HG02852 (cell line): ENCODE results near the gene IL19.

Experiments
- ATAC-seq: cut with Tn5 transposase; IDR thresholded peaks from one replicate; pipeline ENCODE4 v1.9.1; 2021; ENCODE audit warnings: mild to moderate bottlenecking, moderate library complexity; ENCODE audit not compliant: unreplicated experiment

The IL19 gene, protein sequence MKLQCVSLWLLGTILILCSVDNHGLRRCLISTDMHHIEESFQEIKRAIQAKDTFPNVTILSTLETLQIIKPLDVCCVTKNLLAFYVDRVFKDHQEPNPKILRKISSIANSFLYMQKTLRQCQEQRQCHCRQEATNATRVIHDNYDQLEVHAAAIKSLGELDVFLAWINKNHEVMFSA

GRCh38 chr1:206770531-206771337 is at the start of gene IL19:
Gene IL19, plus strand, starts transcription at chr1:206770773. Its CDS starts 65,890 bp downstream, at chr1:206836663.
- peak; percentile 27 for ATAC-seq

GRCh38 chr1:206721454-206721853 is 49.1 kb upstream of the IL19 start:
- ATAC-seq = no peak

- no peak for ATAC-seq
Measured at GRCh38 chr1:206722751-206723461, 47.7 kb upstream of the IL19 start.

- no peak for ATAC-seq
Measured at GRCh38 chr1:206723462-206723804, 47.1 kb upstream of the IL19 start.

DNA sequence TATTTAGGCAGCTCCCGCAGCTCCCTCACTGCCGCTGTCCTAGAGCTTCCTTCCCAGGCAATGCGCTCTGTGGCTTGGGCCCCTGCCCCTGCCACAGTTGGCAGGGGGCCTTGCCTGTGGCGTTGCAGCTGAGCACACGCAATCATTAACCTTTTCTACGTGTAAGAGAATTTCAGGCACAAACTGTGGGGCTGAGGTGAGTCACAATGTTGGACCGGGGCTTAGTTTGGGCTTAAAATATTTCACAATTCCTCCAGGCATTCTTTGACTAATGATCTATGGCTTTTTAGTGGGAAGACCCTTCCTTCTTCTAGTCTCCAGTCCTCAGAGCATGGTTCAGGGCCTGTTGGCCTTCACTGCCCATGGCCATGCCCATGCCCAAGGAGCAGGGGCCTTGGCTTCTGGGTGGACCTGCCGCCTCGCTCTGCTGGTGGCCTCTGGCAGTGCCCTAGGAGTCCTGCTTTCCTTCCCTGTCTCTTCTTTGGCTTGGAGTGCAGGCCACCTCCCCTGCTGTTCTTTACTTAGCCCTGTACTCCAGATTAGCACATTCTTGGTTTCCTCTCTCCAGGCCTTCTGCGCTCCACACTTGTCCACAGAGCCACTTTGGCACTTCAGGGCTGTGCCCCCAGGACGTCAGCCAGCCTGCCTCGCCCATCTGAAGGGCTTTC is 46.6 kb upstream of the IL19 start:
- ATAC-seq = no peak

DNA sequence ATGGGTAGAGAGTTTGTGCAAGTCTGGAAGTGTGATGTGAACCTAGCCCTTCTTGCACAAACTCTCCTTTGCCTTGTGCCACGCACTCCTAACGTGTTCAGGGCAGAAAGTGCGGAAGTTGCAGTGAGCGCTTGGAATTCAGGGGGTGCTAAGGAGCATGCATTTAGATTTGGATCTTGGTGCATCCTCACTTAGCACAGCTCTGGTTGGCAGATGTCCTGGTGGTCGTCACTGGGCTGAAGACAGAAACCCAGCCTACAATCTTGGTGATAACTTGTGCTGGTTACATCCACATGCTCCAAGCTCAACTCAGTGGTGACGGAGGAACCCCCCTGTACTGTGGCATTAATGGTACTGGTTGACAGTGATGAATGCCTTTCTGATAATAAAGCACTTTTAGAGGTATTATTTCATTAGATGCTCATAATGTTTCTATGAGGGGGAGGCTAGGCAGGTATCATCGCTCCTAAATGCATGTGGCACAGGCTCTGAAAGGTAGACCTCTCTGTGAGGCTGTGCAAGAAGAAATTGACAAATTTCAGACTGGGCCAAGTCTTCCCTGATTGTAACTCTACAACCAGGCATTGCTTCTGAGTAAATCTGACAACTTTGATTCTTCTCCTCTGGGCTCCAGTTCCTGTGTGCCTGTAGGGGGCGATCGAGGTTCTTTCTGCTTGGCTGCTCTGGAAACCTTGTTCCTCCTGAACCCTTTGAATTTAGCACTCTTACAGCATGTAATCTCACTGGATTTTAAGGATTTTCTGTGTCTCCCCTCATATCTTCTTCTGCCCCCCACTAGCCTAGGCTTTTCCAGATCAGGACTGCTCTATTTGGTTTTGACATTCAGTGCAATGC is 45.2 kb upstream of the IL19 start:
- ATAC-seq = no peak

DNA sequence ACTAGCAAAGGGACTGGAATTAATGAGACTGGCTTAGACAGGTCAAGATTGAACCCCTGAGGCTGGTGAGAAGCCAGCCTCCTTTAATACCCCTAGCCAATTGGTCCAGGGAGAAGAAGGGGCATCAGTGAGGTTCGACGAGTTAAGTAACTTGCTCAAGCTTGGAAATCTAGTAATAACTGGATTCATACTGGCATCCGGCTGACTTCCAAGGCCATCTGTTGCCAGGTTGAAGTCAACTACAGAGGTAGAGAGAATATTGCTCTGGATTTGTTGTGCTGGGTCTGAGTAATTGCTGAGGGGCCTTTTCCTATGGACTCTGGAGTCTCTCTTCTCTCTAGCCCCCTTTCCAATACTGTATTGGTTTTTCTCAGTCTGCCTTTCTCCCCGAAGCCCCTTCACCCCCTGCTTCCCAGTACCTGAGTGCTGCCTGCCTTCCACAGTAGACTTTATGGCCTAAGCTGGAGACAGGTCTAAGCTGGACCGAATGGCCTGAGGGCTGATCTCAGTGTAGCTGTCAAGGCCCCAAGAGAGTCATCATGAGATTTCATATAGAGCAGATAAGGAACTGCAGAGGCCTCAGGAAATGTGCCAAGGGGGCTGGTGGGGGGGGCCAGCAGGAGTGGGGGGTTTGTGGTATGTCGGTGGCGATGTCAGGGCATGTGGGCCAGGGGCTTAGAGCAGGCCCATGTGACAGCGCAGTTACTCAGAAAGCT is 42.4 kb upstream of the IL19 start:
- ATAC-seq = no peak

DNA sequence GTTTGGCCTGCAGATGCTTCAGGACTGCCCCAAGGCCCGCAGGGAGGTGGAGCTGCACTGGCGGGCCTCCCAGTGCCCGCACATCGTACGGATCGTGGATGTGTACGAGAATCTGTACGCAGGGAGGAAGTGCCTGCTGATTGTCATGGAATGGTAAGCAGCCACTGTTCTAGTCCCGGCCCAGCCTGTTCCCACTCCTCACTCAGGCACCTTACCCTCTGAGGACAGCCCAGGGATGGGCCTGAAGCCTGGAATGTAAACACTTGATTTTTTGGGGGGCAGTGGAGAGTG is 41.9 kb upstream of the IL19 start:
- no peak for ATAC-seq

GRCh38 chr1:206729050-206729449 is 41.5 kb upstream of the IL19 start:
- ATAC-seq = no peak

DNA sequence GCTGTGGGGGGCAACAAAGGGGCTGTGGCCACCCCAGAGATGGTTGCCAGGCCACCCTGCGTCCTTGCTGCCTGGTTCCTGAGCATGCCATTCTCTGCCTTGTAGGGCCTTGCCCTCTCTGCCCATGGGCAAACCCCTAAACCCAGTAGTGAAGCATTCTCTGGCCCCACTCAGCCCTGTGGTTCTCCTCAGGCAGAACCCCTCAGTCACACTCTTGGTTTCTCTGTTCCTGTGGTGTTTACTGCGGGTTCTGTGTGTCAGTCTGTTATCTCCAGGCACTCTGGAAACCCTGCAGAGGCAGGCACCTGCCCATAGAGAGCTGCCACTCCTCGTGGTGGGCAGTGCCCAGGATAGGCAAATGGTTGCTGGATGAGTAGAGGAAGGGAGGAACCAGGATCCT is 41.1 kb upstream of the IL19 start:
- no peak for ATAC-seq

DNA sequence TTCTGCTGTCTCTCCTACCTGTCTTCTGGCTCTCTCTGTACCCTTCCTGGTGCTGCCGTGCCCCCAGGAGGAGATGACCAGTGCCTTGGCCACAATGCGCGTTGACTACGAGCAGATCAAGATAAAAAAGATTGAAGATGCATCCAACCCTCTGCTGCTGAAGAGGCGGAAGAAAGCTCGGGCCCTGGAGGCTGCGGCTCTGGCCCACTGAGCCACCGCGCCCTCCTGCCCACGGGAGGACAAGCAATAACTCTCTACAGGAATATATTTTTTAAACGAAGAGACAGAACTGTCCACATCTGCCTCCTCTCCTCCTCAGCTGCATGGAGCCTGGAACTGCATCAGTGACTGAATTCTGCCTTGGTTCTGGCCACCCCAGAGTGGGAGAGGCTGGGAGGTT is 38.1 kb upstream of the IL19 start:
- ATAC-seq = no peak

DNA sequence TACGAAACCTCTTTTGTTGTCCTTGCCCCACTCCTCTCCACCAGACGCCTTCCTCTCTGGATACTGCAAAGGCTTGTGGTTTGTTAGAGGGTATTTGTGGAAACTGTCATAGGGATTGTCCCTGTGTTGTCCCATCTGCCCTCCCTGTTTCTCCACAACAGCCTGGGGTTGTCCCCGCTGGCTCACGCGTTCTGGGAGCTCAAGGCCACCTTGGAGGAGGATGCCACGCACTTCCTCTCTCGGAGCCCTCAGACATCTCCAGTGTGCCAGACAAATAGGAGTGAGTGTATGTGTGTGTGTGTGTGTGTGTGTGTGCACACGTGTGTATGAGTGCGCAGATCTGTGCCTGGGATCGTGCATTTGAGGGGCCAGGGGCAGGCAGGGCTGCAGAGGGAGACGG is 37.6 kb upstream of the IL19 start:
- no peak for ATAC-seq

DNA sequence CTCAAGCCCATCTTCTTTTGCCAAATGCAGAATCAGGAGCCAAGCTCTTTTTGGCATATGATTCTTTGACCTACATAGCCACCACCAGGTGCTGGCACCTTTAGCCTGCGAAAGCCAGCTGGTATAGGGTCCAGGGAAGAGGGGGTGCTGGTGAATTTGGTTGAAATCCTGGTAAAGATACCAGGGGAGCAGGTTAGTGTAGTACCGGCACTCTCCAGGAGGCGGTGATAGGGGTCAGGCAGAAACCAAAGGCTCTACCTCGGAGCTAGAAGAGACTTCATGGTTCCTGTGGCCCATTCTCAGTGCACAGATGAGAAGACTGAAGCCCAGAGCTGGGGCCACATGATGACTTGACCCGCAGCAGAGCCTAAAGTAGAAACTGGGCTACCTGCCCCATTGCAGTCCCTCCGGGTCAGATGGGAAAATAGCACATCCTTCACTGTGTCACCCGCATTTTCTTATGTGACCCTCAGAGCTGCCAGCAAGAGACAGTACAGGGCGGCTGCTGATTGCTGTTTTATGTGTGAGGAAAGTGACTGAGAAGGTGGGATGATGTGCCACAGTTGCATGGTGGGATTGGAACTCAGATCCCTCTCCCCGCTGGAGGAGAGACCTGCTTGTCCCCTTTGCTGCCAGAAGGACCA is 36.0 kb upstream of the IL19 start:
- ATAC-seq = no peak

GRCh38 chr1:206735553-206736031 is 35.0 kb upstream of the IL19 start:
- no peak for ATAC-seq

DNA sequence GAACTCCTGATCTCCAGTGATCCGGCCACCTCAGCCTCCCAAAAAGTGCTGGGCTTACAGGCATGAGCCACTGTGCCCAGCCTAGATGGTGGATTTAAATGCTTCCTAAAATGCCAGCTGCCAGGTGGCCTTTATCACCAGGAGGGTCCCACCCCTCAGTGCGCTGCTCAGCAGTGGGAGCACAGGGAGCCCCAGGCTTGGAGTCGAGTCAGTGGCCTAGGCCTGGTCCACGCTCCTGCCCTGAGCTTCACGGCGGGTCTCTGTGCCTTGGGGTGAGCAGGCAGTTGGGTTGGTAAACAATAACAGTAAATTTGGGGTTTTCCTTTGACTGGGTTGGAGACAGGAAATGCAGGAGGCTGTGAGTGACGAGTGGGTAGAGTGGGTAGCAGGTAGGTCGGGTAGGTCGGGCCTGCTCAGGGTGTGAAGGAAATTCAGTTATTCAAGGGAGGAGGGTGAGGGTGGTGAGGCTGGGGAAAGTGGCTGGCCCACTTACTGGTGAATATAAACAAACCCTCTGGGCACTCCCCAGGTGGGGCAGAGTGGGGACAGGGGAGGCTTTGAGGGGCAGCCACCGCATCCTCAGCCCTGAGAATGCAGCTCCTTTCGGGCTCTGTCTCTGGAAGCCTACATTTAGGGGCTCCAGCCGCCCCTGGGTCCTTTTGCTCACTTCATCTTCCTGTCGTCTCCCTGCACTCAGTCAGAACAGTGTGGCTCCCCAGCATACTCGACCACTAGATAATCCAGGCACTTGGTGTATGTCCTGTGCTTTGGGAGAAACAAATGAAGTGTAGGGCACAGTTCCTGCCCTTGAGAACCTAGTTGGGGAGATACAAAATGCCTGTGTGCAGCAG is 33.5 kb upstream of the IL19 start:
- no peak for ATAC-seq

GRCh38 chr1:206737729-206738201 is 32.8 kb upstream of the IL19 start:
- ATAC-seq = no peak

- ATAC-seq = peak; percentile 6
Measured at GRCh38 chr1:206738370-206739366, 31.9 kb upstream of the IL19 start.
